HepG2 (cell line): ENCODE results near the gene PIP4K2B. TPM values are rescaled to one million over a fixed set of nuclear protein-coding genes. Genes with fewer than 3 reads are reported as not detected.
A peak's percentile ranks its signal among the peaks of the same experiment; 100 is the strongest.

ENCODE experiments used
- ATAC-seq: fragments of 200-7000 bp; cut with Tn5 transposase; 3 replicates; pipeline ENCODE4 v1.9.1; 2020; ENCODE audit warnings: mild to moderate bottlenecking, moderate library complexity
- BruUV-seq: library from RNA; stranded (reverse); fragments of 400-500 nt; replicated peaks from 2 replicates; lab custom pipeline; 2021; lab: Mats Ljungman, UMichigan
- CTCF ChIA-PET: fragments of 300-600 bp; formaldehyde crosslinking; extraction: SDS; loops from one replicate; lab custom pipeline; 2021; ENCODE audit warnings: low total read pairs, inconsistent platforms, low intra/inter-chr PET ratio; lab: Yijun Ruan, JAX
- POLR2A ChIA-PET: fragments of 350-600 bp; sonication (Branson Sonifier 250); formaldehyde crosslinking; loops from one replicate; lab custom pipeline; 2020; ENCODE audit warnings: antibody characterized with exemption, inconsistent platforms; lab: Yijun Ruan, JAX
- DNase-seq: peaks from one replicate; pipeline ENCODE4 v3.0.0-alpha.2; 2015; ENCODE audit warnings: low spot score
- FAIRE-seq: peaks from 3 replicates; lab custom pipeline; 2011; peaks lifted over from hg19 to GRCh38; lab: Jason Lieb, UNC
- H2AFZ ChIP-seq: one replicate; pipeline ENCODE4 v1.6.1; 2011; ENCODE audit warnings: low read length, inconsistent platforms
- H3K27ac ChIP-seq: fragments of 300-600 bp; 3 replicates; pipeline ENCODE4 v1.8.0; 2011; ENCODE audit warnings: mixed run types, mild to moderate bottlenecking, mixed read lengths, low read length, inconsistent platforms; ENCODE audit not compliant: insufficient read depth; ENCODE audit errors: extremely low read length
- H3K27me3 ChIP-seq, 2 experiments: fragments of 200-600 bp in 1 of 2; 2 replicates in 1 of 2; 3 replicates in 1 of 2; pipeline versions ENCODE4 v1.6.0 to v1.8.0; 2011; ENCODE audit warnings: low read length in 2 of 2, mild to moderate bottlenecking in 2 of 2, moderate library complexity in 2 of 2, inconsistent platforms in 1 of 2; ENCODE audit not compliant: insufficient read depth in 2 of 2, control insufficient read depth in 1 of 2
- H3K36me3 ChIP-seq, 2 experiments: fragments of 200-600 bp in 1 of 2; replicated peaks in 1 of 2; 2 replicates in 1 of 2; 3 replicates in 1 of 2; pipeline versions ENCODE4 v1.5.1 to v1.8.0; 2011; ENCODE audit warnings: low read length in 2 of 2, inconsistent platforms in 1 of 2; ENCODE audit not compliant: insufficient read depth in 2 of 2, control insufficient read depth in 1 of 2
- H3K4me1 ChIP-seq: 2 replicates; pipeline ENCODE4 v1.5.1; 2012; ENCODE audit warnings: low read length, inconsistent platforms; ENCODE audit not compliant: insufficient read depth
- H3K4me2 ChIP-seq: 2 replicates; pipeline ENCODE4 v1.6.0; 2011; ENCODE audit warnings: low read depth, low read length, inconsistent platforms
- H3K4me3 ChIP-seq, 3 experiments: fragments of 200-600 bp in 1 of 3; sonication (generic), shearing (Covaris generic) in 1 of 3; replicated peaks in 1 of 3; 2 replicates each; pipeline ENCODE4 v1.5.1; 2011 to 2016; ENCODE audit warnings: low read length in 3 of 3, inconsistent platforms in 2 of 3, low read depth in 2 of 3, mild to moderate bottlenecking in 2 of 3, control low read depth in 1 of 3, mixed read lengths in 1 of 3; ENCODE audit not compliant: insufficient read depth in 1 of 3
- H3K79me2 ChIP-seq: one replicate; pipeline ENCODE4 v1.6.1; 2011; ENCODE audit warnings: low read length, inconsistent platforms; ENCODE audit not compliant: insufficient read depth
- H3K9ac ChIP-seq: 2 replicates; pipeline ENCODE4 v1.6.0; 2011; ENCODE audit warnings: mild to moderate bottlenecking, low read depth, low read length, inconsistent platforms; ENCODE audit not compliant: insufficient read depth
- H3K9me3 ChIP-seq: 2 replicates; pipeline ENCODE4 v1.5.1; 2012; ENCODE audit warnings: mild to moderate bottlenecking, low read length
- H4K20me1 ChIP-seq: 2 replicates; pipeline ENCODE4 v1.6.0; 2011; ENCODE audit warnings: inconsistent platforms, mild to moderate bottlenecking, low read length, moderate library complexity; ENCODE audit not compliant: insufficient read depth
- ESRRA ChIP-seq: sonication (generic); formaldehyde crosslinking; IDR thresholded peaks from 2 replicates; pipeline ENCODE4 v1.5.1; 2020; ENCODE audit warnings: mild to moderate bottlenecking, low read depth, missing genetic modification reagents
- KAT8 ChIP-seq: IDR thresholded peaks from 2 replicates; pipeline ENCODE4 v1.6.1; 2016; ENCODE audit warnings: missing genetic modification reagents, missing compliant biosample characterization
- KDM5B ChIP-seq: sonication (generic); formaldehyde crosslinking; IDR thresholded peaks from 2 replicates; pipeline ENCODE4 v1.4.0; 2020; ENCODE audit warnings: missing genetic modification reagents, mild to moderate bottlenecking, borderline replicate concordance
- KDM6A ChIP-seq: IDR thresholded peaks from 2 replicates; pipeline ENCODE4 v1.6.1; 2016; ENCODE audit warnings: low read depth
- MAFF ChIP-seq: IDR thresholded peaks from 2 replicates; pipeline ENCODE4 v1.6.1; 2011; ENCODE audit warnings: low read depth, low read length, improper control_type of control experiment
- NCOA1 ChIP-seq: sonication (generic); formaldehyde crosslinking; IDR thresholded peaks from 2 replicates; pipeline ENCODE4 v1.9.0; 2021; ENCODE audit warnings: missing genetic modification reagents
- NONO ChIP-seq, 2 experiments: fragments of 450-650 bp in 1 of 2; sonication (generic) in 1 of 2; formaldehyde crosslinking in 1 of 2; IDR thresholded peaks in 1 of 2; conservative IDR thresholded peaks in 1 of 2; 2 replicates each; pipeline versions ENCODE4 v1.6.1 to v1.8.0; 2017 to 2022; ENCODE audit warnings: mild to moderate bottlenecking in 1 of 2, missing genetic modification reagents in 1 of 2, moderate library complexity in 1 of 2
- NPAS2 ChIP-seq: sonication (generic); formaldehyde crosslinking; IDR thresholded peaks from 2 replicates; pipeline ENCODE4 v1.8.0; 2022; ENCODE audit warnings: mild to moderate bottlenecking, missing genetic modification reagents, borderline replicate concordance
- RELA ChIP-seq: sonication (generic); formaldehyde crosslinking; IDR thresholded peaks from 2 replicates; pipeline ENCODE4 v1.4.0; 2020; ENCODE audit warnings: missing genetic modification reagents
- REXO4 ChIP-seq: sonication (generic); formaldehyde crosslinking; IDR thresholded peaks from 2 replicates; pipeline ENCODE4 v1.8.0; 2022; ENCODE audit warnings: missing genetic modification reagents, mild to moderate bottlenecking, borderline replicate concordance
- SAFB2 ChIP-seq: sonication (generic); formaldehyde crosslinking; IDR thresholded peaks from 2 replicates; pipeline ENCODE4 v1.5.1; 2020; ENCODE audit warnings: missing genetic modification reagents, low read depth, mild to moderate bottlenecking, borderline replicate concordance
- SRF ChIP-seq: IDR thresholded peaks from 2 replicates; pipeline ENCODE4 v1.6.1; 2011; ENCODE audit warnings: mild to moderate bottlenecking, low read depth, low read length, moderate library complexity
- ZNF564 ChIP-seq: sonication (generic); formaldehyde crosslinking; IDR thresholded peaks from 2 replicates; pipeline ENCODE4 v1.8.1; 2023; ENCODE audit warnings: mild to moderate bottlenecking, missing genetic modification reagents
- WGBS: methylation state at CpG from one replicate; pipeline ENCODE4 v1.1.6; 2017; ENCODE audit warnings: low lambda C conversion rate; 5-methylcytosine and 5-hydroxymethylcytosine counted together
- in situ Hi-C: cut with HindIII; loops from 2 replicates; pipeline ENCODE4 v1.10.0; 2017; ENCODE audit warnings: low pct_unique_long_range_greater_than_20kb; ENCODE audit not compliant: extremely low pct_ligation_motif_present
- intact Hi-C: fragments of 100-400 bp; cut with micrococcal nuclease; formaldehyde crosslinking; loops from one replicate; pipeline ENCODE4 v1.10.0; 2022; ENCODE audit not compliant: unreplicated experiment
- polyA plus RNA-seq, 8 experiments: library from polyadenylated mRNA; depleted of rRNA in 3 of 8; stranded (reverse) in 7 of 8; unstranded in 1 of 8; fragments of >200 nt; fragmentation: Illumina TruSeq in 4 of 8; extraction: Trizol in 4 of 8; gene quantifications; 2 replicates each; pipeline versions ENCODE4 v1.2.1 to v1.2.3, GENCODE V29; 2011 to 2016; ENCODE audit warnings: low read depth in 4 of 8, missing spikeins in 1 of 8, mixed read lengths in 1 of 8; ENCODE audit not compliant: insufficient read depth in 1 of 8
- total RNA-seq, 5 experiments: library from RNA; depleted of rRNA; stranded (reverse); fragments of >200 nt; fragmentation: Illumina TruSeq; extraction: Trizol; gene quantifications; 2 replicates each; pipeline ENCODE4 v1.2.3, GENCODE V29; 2016; ENCODE audit warnings: low read depth in 1 of 5
- TF ChIP-seq, protein P1 (sequence below): sonication (generic); formaldehyde crosslinking; IDR thresholded peaks from 2 replicates; pipeline ENCODE4 v1.4.0; 2020; ENCODE audit warnings: mild to moderate bottlenecking, missing genetic modification reagents
- TF ChIP-seq, protein P2 (sequence below): sonication (generic); formaldehyde crosslinking; IDR thresholded peaks from 2 replicates; pipeline ENCODE4 v1.4.0; 2020; ENCODE audit warnings: missing genetic modification reagents
- TF ChIP-seq, protein P3 (sequence below): sonication (generic); formaldehyde crosslinking; IDR thresholded peaks from 2 replicates; pipeline ENCODE4 v1.5.0; 2020; ENCODE audit warnings: missing genetic modification reagents
- TF ChIP-seq, protein P4 (sequence below): sonication (generic); formaldehyde crosslinking; IDR thresholded peaks from 2 replicates; pipeline ENCODE4 v1.4.0; 2020; ENCODE audit warnings: missing genetic modification reagents

Gene PIP4K2B
- total and polyA plus RNA-seq, 2 of the 13 experiments (the other 11 are each of a cell fraction or from before 2014, with no cell fraction given): 20.4 to 54.0 TPM

DNA sequence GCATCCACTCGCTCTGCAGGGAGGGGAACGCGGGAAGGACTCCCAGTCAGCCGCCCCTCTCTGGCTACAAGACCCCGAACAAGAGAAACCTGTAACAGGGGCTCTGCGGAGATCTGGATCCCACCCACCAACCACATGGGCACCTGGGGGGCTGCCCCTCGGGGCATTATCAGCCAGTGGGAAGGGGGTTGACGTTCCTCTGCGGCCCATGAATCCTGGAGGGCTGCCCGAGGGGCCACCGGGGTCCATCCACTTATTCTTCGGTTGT is 49.4 kb downstream of the PIP4K2B start:
- H3K79me2 ChIP-seq: peaks cover 41% of the 10 kb centered on the region
- H3K27ac ChIP-seq: peak overlapping the region; percentile 68
- ChIA-PET POLR2A (interaction anchor here (0.8 to 4.4 kb wide), 10 partner anchors 14 to 120 kb away, joined by 4 to 57 read pairs (median 6); partner anchors contain the start of genes CISD3 and LASP1), CTCF (no interaction called here)
- peak overlapping the region; percentile 91 for H3K4me2 ChIP-seq
- in situ Hi-C loops: loop anchor here (25.0 kb wide), 1 partner anchor 412 kb away; the partner anchor contains the start of genes ARL5C and PLXDC1
- no peaks in the 10 kb centered on the region for H3K9me3 ChIP-seq
- H3K9ac ChIP-seq: peak overlapping the region; percentile 68
- peaks cover 50% of the 10 kb centered on the region for H3K4me1 ChIP-seq
- ATAC-seq (no peak), DNase-seq (no peak), FAIRE-seq (no peak)
- peaks cover 0 to 6% of the 10 kb centered on the region in 2 experiments; a peak in 1 of 5 replicates for H3K36me3 ChIP-seq
- no peak overlapping the region for H2AFZ ChIP-seq
- peak overlapping the region; percentile 82 to 93 (median 84) for H3K4me3 ChIP-seq
- BruUV-seq: no TSS peak
- 2% methylated on average over 8 of the region's 12 CpGs for WGBS
- intact Hi-C loops: loop anchor here (5.0 kb wide), 2 partner anchors 117 to 1357 kb away; no protein-coding TSS in a partner anchor
- H3K27me3 ChIP-seq: no peaks in the 10 kb centered on the region; a peak in 1 of 5 replicates
- no peaks in the 10 kb centered on the region for H4K20me1 ChIP-seq
- TF ChIP-seq NONO (IDR thresholded peaks at IDR 0.05) (no peak), NONO (CRISPR knock-in tag; conservative IDR thresholded peaks at IDR 0.05) (no peak), KDM5B (CRISPR knock-in tag) (0 out of 2 replicates have a peak, but pooled peaks have one; percentile 17), NPAS2 (CRISPR knock-in tag) (no peak), KAT8 (CRISPR knock-in tag) (no peak), ZNF564 (no peak), NCOA1 (CRISPR knock-in tag) (no peak), RELA (CRISPR knock-in tag) (no peak), ESRRA (CRISPR knock-in tag) (no peak), SAFB2 (0 out of 2 replicates have a peak, but pooled peaks have one; percentile 76), KDM6A (no peak), REXO4 (no peak), MAFF (no peak), SRF (no peak)
- TF ChIP-seq, protein P1, sequence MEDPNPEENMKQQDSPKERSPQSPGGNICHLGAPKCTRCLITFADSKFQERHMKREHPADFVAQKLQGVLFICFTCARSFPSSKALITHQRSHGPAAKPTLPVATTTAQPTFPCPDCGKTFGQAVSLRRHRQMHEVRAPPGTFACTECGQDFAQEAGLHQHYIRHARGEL (CRISPR knock-in tag): no peak
- TF ChIP-seq, protein P2, sequence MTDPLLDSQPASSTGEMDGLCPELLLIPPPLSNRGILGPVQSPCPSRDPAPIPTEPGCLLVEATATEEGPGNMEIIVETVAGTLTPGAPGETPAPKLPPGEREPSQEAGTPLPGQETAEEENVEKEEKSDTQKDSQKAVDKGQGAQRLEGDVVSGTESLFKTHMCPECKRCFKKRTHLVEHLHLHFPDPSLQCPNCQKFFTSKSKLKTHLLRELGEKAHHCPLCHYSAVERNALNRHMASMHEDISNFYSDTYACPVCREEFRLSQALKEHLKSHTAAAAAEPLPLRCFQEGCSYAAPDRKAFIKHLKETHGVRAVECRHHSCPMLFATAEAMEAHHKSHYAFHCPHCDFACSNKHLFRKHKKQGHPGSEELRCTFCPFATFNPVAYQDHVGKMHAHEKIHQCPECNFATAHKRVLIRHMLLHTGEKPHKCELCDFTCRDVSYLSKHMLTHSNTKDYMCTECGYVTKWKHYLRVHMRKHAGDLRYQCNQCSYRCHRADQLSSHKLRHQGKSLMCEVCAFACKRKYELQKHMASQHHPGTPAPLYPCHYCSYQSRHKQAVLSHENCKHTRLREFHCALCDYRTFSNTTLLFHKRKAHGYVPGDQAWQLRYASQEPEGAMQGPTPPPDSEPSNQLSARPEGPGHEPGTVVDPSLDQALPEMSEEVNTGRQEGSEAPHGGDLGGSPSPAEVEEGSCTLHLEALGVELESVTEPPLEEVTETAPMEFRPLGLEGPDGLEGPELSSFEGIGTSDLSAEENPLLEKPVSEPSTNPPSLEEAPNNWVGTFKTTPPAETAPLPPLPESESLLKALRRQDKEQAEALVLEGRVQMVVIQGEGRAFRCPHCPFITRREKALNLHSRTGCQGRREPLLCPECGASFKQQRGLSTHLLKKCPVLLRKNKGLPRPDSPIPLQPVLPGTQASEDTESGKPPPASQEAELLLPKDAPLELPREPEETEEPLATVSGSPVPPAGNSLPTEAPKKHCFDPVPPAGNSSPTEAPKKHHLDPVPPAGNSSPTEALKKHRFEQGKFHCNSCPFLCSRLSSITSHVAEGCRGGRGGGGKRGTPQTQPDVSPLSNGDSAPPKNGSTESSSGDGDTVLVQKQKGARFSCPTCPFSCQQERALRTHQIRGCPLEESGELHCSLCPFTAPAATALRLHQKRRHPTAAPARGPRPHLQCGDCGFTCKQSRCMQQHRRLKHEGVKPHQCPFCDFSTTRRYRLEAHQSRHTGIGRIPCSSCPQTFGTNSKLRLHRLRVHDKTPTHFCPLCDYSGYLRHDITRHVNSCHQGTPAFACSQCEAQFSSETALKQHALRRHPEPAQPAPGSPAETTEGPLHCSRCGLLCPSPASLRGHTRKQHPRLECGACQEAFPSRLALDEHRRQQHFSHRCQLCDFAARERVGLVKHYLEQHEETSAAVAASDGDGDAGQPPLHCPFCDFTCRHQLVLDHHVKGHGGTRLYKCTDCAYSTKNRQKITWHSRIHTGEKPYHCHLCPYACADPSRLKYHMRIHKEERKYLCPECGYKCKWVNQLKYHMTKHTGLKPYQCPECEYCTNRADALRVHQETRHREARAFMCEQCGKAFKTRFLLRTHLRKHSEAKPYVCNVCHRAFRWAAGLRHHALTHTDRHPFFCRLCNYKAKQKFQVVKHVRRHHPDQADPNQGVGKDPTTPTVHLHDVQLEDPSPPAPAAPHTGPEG (CRISPR knock-in tag): no peak
- TF ChIP-seq, protein P3, sequence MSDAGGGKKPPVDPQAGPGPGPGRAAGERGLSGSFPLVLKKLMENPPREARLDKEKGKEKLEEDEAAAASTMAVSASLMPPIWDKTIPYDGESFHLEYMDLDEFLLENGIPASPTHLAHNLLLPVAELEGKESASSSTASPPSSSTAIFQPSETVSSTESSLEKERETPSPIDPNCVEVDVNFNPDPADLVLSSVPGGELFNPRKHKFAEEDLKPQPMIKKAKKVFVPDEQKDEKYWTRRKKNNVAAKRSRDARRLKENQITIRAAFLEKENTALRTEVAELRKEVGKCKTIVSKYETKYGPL (CRISPR knock-in tag): no peak
- TF ChIP-seq, protein P4, sequence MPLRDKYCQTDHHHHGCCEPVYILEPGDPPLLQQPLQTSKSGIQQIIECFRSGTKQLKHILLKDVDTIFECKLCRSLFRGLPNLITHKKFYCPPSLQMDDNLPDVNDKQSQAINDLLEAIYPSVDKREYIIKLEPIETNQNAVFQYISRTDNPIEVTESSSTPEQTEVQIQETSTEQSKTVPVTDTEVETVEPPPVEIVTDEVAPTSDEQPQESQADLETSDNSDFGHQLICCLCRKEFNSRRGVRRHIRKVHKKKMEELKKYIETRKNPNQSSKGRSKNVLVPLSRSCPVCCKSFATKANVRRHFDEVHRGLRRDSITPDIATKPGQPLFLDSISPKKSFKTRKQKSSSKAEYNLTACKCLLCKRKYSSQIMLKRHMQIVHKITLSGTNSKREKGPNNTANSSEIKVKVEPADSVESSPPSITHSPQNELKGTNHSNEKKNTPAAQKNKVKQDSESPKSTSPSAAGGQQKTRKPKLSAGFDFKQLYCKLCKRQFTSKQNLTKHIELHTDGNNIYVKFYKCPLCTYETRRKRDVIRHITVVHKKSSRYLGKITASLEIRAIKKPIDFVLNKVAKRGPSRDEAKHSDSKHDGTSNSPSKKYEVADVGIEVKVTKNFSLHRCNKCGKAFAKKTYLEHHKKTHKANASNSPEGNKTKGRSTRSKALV: no peak
